Keratinocyte (primary cell): ENCODE measurements around the gene STXBP1.

Experiments
- CTCF ChIP-seq, 3 experiments: IDR thresholded peaks in 1 of 3; conservative IDR thresholded peaks in 1 of 3; optimal IDR thresholded peaks in 1 of 3; 2 replicates in 2 of 3; 3 replicates in 1 of 3; pipeline versions ENCODE3 to v1.5.1; 2011; ENCODE audit warnings: low read length in 3 of 3, mild to moderate bottlenecking in 3 of 3, moderate library complexity in 2 of 3, control low read depth in 1 of 3, inconsistent platforms in 1 of 3; ENCODE audit not compliant: insufficient read depth in 2 of 3; ENCODE audit errors: extremely low read depth in 1 of 3
- EZH2 ChIP-seq: IDR thresholded peaks from one replicate; pipeline ENCODE4 v1.6.1; 2012; ENCODE audit warnings: inconsistent platforms, mild to moderate bottlenecking, low read length, moderate library complexity

DNA sequence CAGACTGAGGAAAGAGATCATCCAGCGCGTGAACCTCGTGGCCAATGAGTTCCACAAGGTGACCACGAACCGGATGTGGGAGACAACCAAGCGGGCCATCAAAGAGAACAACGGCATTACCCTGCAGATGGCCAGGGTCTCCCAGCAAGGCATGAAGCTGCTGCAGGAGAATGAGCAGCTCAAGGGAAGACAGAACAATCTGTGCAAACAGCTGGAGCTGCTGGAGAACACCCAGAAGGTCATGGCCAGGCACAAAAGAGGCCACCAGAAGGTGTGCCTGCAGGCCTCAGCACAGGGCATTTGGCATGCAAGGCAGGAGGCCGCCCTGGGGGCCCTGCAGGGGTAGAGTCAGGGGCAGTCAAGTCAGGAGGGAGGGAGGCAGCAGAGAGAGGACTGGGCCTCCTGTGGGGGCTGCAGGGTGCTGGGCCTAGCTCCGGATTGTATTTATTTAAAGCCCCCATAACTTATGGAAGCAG is 99.2 kb downstream of the STXBP1 start:
- TF ChIP-seq CTCF (optimal IDR thresholded peaks at IDR 0.05 in 1 of 3, IDR thresholded peaks at IDR 0.05 in 1 of 3, conservative IDR thresholded peaks at IDR 0.05 in 1 of 3; ENCODE audit: extremely low read depth in 1 of 3, insufficient read depth in 2 of 3, low read length in 3 of 3), result no peak
- TF ChIP-seq EZH2, result no peak
